Measurements from ENCODE around the gene PDRG1.

PDRG1 gene

DNA sequence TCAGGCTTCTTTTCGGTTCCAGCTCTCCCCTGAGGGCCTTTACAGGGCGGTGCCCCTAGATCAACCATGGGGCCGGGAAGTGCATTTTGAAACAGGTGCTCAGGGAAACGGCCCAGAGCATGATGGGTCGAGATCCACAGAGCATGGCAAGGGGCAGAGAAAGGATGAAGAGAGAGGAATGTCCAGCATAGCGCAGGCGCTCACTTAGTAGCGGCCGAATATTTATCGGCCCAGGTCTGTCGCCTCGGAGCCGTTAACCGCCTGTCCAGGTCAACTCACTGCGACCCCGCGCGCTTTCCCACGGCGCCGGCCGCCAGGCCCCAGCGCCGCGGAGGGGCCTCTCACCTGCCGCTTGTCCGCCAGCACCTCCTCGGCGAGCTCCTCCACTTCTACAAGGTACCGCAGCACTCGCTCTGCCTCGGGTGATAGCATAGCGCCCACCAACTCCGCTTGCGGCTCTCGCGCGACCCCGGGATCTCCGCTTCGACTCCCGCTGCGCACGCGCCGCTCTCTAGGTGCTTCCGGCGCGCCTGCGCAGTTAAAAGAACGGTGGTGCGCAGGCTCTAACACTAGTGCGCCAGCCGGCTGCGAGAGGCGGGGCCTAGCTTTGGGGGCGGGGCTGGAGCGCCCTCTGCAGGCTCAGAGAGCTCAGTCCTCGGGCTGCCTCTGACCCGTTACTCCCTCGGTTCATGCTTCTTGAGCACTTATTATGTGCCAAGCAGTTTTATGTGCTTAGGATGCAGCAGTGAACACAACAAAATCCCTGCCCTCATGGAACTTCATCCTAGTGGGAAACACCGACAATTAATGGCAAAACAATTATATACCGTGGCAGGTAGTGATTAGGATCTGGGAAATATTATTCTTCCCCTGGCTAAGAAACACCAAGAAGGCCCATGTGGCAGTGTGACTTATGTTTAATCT lies at the start of gene PDRG1:
TSS of gene PDRG1 (minus strand) at position 517 of the 924 bp plus-strand sequence. CDS start at position 432, 85 bp downstream.
- peak; percentile 96 for DNase-seq (ENCODE audit: low spot score)

DNA sequence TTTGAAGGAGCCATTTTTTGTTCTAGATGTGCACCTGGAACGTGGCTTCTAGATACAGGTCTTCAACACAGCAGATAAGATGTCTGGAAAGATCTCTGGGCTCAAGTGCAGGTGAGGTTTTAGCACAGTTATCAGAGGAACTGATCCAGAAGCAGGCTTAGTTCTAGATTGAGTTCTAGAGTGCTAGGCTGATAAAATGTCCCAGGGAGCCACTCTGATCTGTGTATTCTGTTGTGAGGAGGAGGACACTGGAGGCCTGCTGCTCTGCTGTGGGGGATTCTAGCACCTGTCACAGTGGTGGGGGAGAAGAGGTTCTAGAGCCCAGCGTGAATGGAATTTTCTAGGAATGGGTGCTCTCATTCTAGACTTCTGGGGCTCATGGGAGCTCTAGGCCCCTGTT lies 46.4 kb upstream of the PDRG1 start:
- no peak for DNase-seq (ENCODE audit: low spot score)

DNA sequence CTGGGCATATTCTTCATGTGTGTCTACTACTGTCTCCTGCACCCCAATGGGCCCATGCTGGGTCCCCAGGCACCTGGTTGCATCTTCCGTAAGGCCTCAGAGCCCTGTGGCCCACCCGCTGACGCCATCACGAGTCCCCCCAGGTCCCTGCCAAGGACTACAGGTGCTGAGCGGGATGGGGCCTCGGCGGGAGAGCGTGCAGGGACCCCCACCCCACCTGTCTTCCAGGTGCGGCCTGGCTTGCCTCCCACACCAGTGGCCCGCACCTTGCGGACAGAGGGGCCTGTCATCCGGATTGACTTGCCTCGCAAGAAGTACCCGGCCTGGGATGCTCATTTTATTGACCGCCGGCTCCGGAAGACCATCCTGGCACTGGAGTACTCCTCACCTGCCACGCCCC lies 45.1 kb upstream of the PDRG1 start:
- DNase-seq (ENCODE audit: low spot score) = no peak

DNA sequence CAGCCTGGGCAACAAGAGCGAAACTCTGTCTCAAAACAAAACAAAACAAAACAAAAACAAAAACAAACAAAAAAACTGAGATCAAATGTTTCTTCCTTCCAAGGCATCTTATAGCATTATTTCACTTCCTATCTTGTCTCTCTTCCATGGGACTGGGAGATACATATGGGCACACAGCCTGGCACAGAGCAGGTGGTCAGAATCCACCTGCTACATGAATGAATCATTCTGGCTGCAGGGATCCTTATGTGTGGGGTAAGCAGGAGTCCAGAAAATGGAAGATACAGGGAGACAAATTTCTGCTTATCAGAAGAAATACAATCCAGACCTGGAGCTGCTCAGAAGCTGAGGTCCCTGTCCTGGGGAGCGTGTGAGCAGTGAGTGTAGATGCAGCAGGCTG lies 40.2 kb upstream of the PDRG1 start:
- DNase-seq (ENCODE audit: low spot score) = no peak

DNA sequence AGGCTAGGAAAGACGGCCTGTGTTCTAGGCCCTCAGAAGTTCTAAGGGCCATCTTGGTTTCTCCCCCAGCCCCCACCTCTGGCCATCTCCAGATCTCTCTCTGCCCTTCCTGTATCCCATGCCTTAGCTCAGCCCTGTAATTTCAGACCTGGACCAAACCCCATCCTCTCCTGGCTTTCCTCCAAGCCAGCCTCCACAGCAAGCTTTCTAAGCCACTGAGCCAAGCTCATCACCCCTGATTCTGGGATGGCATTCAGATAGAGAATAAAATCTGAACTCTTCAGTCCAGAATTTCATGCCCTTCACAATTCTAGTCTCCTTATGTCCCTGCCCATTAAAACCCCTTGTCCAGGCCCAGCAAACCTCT lies 39.5 kb upstream of the PDRG1 start:
- DNase-seq (ENCODE audit: low spot score) = no peak

DNA sequence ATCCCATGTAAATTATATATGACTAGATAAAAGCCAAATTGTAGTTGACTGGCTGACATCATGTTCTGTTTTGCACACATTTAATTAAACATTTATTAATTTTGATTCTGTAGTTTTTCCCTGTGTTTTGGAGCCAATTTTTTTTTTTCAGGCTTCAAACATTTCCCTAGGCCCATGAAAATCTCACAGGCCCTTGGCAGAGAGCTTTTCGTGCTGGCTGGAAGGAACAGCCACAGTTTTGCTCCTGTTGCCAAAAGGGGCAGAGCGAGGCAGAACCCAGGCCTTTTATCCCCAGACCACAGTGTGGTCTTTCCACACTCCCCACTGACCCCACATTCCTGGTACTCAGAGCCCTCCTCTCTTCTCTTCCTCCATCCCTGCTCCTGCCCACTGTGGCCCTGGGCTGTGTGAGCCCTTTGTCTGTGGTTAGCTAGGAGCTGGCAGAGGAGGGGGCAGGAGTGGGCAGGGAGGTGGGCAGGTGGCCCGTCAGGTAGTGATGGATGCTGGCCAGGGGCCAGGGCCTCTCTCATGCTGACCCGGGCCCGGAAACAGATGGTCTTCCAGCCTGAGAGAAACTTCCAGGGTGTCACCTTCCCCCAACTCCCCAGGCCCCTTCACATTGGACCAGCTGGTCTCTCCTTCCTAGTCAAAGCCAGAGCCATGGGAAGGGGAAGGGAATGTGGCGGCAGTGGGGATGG lies 38.9 kb upstream of the PDRG1 start:
- DNase-seq (ENCODE audit: low spot score) = no peak

DNA sequence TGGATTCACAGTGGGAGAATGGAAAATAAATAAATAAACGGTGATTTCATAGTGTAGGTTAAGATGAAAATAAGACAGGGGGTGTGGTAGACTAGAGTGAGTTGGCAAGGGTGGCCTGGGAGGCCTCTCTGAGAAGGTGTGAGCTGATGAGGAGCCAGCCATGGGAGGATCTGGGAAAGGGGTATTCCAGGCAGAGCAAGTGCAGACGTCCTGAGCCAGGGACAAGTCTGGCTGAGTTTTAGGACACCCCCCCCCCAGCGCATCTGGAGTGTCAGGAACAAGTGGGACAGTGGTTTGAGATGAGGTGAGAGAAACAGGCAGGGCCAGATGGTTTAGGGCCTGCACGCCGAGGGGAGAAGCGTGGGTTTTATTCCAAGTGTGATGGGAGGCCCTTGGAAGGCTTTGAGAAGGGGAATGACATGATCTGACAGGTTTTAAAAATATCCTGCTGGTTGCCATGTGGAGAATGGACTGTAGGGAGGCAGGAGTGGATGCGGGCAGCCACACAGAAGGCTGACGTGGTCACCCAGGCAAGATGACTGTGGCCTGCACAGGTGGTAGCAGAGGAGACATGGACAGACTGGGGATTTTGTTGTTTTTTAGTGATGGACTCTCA lies 37.3 kb upstream of the PDRG1 start:
- no peak for DNase-seq (ENCODE audit: low spot score)

DNA sequence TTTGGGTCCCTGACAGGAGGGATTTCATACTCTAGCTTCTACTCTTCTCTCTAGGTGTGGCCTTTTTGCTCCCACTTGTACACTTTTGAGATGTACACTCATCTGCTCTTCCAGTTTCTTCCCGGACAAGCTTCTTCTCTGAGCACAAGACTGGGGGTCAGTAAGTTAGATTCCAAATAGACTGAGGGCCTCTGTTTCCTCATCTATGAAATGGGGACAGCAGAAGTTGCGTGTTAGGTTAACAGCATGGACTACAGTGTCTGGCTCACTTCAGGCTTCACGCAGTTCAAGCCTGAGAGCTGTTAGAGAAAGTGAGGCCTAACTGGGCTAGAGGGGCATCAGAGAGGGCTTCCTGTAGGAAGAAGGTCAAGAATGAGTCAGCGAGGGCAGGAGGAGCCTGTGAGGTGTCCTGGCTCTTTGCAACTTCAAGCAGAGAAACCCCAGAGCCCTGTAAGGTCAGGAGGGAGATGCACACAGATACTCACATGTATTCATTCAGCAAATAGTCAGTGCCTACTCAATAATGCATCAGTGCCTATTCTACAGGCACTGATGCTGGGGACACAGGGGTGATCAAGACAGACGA lies 36.7 kb upstream of the PDRG1 start:
- no peak for DNase-seq (ENCODE audit: low spot score)

DNA sequence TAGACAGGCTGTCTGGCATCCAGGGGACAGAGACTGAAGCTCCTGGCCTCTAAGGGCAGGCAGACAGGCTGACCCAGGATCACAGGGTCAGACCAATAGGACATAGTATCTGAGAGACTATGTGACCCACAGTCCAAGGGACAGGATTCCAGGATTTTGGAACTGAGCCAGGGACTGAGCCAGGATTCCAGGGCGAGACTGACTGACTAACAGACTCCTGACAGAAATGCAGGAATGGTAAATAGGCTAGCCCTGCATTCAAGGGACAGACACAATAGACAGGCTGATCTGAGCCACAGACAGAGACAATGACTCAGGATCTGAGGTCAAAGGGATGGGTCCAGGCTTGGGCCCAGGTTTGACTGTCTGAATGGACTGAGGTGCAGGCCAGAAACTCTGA lies 35.9 kb upstream of the PDRG1 start:
- DNase-seq (ENCODE audit: low spot score) = no peak

DNA sequence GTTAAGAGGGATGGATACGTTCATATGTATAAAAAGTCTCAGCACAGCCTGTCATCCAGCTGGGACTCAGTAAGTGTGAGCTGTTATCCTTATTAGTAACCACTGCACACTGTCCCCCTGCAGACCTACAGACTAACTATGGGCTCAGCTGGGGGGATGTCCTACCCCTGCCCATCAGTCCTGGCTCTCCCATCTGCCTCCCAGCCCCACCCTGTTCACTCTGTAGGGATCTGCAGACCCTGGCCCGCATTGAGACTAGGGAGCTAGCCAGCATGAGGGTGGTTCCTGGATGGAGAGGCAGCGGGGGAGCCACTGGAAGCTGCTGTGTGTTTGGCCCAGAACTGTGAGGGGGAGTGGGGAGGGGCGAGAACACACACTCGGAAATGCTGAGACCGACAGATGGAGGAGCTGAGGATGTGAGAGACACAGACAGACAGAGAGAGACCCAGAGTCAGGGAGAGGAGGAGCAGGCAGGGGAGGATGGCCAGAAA lies 33.2 kb upstream of the PDRG1 start:
- no peak for DNase-seq (ENCODE audit: low spot score)

DNA sequence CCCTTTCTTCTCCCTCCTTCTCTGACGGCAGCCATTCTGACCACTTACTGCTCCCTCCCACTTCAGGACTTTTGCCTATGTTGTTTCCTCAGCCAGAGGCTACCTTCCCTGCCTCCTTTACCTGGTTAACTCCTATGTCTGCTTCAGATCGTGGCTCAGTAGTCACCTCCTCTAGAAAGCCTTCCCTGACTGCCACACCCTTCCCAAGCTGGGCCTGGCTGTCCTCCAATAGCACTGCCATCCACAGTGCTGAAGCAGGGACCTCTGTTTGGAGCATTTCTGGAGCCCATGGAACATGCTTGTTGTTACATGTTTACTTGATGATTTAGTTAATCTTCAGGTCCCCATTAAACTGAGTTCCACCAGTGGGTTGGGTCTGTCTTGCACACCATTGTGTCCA lies 29.9 kb upstream of the PDRG1 start:
- DNase-seq (ENCODE audit: low spot score) = no peak

DNA sequence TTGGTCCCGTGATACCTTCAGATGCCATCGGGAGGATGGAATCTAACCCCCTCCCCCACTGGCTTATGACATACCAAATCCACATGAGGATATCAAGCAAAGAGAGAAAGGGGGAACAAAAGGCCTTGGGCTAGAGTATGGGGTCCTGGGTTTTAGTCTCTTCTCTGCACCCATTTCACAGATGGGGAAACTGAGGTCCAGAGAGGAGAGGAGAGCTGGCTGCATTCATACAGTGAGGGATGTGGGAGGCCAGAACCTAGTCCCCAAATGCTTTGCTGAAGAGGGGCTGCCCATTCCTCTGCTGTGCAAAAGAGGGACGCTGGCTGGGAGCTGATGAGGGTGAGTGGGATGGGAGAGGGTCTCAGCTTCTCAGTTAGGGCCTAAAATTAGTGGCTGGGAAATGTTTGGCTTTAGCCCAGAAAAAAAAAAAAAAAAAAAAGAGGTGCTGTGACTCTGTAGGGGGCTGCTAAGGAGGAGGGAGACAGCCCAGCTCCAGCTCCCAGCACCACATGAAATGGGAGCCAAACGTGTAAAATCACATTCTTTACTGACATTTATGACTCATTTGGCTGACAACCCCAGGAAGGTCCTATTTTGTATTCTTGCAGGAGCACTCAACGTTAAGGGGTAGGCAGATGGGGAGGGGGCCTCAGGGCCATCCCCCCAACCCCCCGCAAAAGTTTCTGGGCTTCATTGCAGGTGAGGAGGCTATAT lies 28.0 kb upstream of the PDRG1 start:
- DNase-seq (ENCODE audit: low spot score) = no peak

DNA sequence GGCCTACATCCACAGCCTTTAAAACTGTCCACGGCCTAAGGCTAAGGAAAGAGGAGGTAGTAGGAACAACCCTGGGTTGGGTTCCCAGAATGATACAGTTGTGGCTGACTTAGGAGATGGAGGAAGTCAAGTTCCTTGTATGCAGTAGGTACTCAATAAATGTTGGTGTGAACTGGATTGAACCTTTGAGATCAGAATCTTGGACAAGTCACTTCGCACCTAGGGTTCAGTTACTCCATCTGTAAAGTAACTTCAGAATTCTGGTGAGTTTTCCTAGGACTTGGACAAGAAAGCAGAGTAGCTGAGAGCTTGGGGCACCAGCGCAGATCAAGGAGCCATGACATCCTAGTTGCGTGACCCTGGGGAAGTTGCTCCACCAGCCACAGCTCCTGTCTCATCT lies 25.2 kb upstream of the PDRG1 start:
- no peak for DNase-seq (ENCODE audit: low spot score)

DNA sequence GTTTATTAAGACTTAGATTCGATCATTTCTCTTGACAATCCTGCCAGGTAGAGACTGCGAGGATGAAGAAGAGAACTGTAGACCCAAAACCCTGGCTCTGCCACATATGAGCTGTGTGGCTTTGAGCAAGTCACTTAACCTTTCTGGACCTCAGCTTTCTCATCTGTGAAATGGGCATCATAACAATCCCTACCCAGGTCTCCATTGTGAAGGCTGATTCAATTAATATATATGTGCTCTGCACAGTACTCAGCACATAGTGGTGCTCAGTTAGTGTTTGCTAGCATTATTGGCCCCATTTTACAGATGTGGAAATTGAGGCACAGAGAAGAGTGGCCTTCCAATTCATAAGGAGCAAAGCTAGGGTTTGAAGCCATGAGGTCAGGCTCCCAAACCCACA lies 24.0 kb upstream of the PDRG1 start:
- no peak for DNase-seq (ENCODE audit: low spot score)

DNA sequence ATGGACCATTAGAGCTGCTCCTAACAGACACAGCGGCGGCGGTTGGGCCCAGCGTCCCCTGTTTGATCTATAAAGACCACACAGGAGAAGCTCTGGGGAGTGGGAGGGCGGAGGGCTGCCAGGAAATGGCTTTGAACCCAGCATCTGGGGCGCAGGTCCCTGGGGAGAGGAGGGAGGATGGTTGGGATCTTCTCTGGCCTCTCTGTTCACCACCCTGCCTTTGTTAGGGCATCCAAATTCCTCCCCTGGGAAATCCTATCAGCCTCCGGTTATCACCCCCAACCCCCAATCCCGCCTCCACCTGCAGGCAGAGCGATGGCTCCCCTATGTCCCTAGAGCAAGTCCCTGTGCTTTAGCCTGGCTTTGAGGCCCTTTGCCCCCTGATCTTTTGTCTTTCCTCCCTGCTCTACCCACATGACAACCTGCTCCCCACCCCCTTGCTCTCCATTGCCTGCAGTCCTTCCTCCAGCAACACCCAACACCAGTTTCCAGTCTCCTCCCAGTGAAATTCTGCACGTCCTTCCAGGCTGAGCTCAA lies 23.2 kb upstream of the PDRG1 start:
- no peak for DNase-seq (ENCODE audit: low spot score)

DNA sequence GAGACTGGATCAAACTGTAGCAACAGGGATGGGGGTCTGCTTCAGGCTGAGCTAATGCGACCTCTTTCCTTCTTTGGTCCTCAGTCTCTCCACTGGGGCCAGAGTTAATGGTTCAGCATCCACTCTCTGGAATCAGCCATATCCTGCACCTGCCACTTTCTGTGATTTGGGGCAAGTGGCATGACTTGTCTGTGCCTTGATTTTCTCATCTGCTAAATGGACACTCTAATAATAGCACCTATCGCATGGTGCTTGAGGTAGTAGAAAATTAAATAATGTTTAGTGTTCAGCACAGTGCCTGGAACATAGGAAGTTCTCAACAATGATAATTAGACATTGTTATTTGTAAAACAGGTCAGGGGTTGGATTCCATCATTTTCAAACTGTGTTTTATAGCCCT lies 22.4 kb upstream of the PDRG1 start:
- no peak for DNase-seq (ENCODE audit: low spot score)

DNA sequence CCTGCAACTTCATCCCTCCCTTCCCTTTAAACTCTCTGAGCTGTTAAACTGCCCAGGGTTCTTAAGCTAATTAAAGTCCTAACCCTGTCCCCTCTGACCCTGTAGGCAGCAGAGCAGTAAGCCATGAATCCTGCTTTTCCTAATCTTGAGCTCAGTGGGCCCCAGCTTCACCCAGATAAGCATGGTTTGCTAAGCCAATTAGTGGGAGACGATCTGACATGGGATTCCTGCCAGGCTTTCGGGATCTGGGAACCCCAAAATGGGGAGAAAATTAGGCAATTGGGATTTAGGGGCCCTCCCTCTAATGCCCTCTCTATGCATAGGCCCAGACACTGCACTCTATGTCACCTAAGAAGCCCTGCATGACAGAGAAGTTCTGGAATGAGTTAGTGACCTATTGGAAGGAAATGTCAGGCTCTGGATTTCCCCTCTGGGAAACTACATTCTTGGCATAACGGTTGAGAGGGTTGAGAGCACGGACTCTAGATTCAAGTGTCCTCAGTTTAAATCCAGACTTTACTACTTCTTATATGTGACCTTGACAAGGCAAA lies 20.7 kb upstream of the PDRG1 start:
- DNase-seq (ENCODE audit: low spot score) = no peak

DNA sequence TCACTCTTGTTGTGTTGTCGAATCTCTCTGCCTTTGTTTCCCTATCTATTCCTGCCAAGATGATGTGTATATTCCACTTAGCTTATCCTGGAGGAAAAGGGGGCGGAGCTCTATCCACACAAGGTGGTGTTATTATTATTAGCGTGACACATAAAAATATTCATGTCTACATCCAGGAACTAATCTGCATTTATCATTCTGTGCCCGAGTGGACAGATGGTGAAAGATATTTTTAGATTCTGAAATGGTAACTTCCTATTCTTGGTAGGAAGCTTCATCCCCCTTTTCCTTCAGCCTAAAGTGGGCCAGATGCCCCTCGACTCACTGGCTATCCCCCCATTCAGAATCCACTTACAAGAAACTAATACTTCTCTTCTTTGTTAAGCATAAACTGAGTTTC lies 18.1 kb upstream of the PDRG1 start:
- DNase-seq (ENCODE audit: low spot score) = no peak

DNA sequence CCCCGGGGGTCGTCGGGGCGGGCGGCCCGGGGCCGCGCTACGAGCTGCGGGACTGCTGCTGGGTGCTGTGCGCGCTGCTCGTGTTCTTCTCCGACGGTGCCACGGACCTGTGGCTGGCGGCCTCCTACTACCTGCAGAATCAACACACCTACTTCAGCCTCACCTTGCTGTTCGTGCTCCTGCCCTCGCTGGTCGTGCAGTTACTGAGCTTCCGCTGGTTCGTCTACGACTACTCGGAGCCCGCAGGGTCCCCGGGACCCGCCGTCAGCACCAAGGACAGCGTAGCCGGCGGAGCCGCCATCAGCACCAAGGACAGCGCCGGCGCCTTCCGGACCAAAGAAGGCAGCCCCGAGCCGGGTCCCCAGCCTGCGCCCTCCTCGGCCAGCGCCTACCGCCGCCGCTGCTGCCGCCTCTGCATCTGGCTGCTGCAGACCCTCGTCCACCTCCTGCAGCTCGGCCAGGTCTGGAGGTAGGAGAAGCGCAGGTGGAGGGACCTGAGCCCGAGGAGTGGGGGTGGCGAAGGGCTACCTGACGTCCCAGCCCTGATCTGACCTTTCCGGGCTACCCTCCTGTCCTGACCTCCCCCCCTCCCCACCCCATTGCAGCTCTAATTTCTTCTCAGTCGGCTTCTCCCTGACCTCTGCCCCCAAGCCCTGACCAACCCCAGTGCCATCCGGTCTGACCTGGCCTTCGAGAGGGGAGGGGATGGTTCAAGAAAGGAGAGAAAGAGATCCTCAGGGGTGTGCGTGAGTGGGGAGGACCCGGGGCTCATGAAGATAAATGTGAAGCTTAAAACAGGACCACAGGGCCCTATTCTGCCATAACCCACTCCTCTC lies 16.7 kb upstream of the PDRG1 start:
- peak; percentile 71 for DNase-seq (ENCODE audit: low spot score)

DNA sequence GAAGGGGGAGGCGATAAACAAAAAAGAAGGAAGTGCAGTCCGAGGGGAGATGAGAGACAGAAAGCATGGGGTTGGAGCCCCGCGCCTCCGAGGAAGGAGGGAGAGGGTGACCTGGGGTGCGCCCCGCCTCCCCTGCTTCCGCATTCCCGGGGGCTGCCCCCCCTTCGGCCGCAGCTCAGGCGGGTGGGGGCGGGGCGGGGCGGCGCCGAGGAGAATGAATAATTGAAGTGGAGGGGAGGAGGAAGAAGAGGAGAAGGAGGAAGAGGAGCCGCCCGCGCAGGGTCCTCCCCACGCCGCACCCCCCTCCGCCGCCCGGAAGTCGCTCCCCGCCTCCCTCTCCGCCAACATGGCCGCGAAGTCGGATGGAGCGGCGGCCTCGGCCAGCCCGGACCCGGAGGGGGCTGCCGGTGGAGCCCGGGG lies 16.0 kb upstream of the PDRG1 start, which contains the start of gene XKR7:
TSS of gene XKR7 (plus strand) at position 322 of the 420 bp plus-strand sequence. CDS start at position 347, 25 bp downstream.
- no peak for DNase-seq (ENCODE audit: low spot score)

All from activated CD4-positive, alpha-beta T cell treated with anti-CD3 and anti-CD28 coated beads, Interleukin-2, Interleukin-4, amounts not matched to agents 100 ng/mL and 50 ng/mL, durations not matched to agents 16 hours and 8 hours (primary cell).